HG03139 (cell line): ENCODE results near the gene RND1.

Source experiments
- ATAC-seq: cut with Tn5 transposase; IDR thresholded peaks from one replicate; pipeline ENCODE4 v1.9.1; 2021; ENCODE audit not compliant: unreplicated experiment

Gene RND1

DNA sequence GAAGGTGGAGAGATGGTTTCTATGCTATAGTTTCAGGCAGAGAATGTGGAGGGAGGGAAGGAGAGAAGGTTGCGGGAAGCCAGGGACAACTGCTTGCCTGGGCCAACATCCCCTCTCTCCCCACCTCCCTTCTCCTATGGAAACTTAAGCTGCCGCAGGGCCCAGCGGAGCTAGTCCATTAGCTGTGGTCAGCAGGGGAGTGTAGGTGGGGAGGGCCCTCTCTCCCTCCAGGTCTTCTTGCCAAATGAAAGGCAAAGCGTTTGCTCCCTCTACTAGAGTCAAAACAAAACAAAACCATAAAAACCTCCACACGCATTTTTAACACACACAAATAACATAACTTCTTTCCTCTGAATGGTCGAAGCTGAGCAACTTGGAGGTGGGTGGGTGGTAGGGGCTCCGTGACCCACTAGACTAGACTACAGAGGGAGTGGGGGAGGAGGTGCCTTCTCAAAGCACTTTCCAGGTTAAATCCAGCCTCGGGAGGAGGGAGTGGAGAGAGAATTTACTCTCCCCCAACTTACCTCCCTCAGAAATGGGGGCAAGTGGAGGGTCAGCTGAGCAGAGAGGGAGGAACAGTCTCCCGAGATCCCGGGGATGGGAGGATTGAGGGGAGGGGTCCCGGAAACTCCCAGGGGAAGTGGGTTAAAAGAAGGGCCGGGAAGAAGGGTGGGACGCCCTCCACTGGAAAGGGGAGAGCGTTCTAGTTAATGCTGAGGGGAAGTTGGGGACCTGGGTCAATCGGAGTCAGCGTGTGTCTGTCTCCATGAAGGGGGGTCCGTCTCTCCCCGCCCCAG, 52.0 kb downstream of the RND1 start:
- ATAC-seq = no peak

DNA sequence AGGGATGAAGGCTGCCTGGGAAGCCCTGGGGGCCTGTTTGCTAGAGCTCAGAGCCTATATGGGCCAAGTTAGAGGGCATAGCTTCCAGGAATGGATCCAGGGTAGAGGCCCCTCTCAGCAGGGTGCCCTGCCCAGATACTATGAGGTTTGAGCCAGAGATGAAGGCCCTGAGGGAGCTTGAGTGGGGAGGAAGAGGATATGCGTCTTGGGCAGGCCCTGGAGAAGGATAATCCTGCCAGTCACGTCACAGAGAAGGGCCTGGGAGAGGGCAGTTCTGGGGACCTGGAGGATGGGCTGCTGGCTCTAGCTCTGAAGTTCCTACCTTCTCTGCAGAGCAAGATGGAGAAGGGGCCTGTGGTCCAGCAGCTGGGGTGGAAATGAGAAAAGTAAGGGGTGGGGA, 53.3 kb downstream of the RND1 start:
- no peak for ATAC-seq

DNA sequence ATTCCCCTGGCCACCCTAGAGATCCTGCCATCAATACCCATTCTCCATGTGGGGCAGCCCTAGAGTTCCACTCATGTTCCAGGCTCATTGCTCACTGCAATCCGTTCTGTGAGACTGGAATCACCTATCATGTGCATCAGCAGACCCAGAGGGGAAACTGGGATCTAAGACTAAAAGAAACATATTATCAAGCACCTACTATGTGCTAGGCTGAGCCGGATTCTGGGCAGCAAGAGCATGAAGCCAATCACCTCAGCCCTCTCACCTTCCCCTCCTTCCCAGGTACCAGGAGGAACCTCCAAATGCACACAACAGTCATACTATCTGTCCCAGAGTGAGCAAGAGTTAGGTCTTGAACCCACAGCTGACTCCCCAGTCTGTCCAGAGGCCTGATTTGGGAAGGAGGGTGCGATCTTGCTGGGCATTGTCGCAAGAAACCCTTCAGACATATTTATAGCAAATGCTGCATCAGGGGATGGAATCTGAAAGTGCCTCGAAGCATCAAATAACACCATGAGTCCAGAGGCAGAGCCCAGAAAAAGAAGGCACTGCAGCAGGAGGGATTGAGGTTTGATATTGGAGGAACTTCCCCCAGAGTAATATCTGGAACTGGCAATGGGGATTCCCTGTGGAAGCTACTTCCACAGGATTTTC, 54.1 kb downstream of the RND1 start:
- no peak for ATAC-seq

DNA sequence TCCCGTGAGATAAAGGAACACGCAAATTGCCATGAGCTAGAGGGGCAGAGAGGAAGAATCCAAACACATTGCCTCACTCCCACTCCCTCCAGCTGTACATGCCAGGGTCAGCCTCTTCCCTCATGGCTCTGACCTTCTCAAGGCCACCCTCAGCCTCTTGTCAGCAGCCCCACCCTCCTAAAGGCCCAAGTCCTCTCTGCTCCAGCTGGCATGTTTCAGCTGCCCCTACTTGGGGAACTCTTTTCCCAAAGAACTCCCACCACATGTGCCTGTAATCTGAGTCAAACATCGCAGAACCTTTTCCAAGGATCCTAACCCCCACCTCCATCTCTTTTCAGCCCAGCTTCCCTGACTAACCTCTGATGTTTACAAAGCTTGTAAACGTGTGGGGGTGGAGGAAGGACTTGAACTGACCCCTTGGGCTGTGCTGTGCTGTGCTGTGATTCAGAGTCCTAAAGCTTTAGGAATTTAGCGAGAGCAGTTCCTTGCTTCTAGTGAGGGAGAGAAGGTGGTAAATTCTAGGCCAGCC, 54.7 kb downstream of the RND1 start:
- no peak for ATAC-seq

DNA sequence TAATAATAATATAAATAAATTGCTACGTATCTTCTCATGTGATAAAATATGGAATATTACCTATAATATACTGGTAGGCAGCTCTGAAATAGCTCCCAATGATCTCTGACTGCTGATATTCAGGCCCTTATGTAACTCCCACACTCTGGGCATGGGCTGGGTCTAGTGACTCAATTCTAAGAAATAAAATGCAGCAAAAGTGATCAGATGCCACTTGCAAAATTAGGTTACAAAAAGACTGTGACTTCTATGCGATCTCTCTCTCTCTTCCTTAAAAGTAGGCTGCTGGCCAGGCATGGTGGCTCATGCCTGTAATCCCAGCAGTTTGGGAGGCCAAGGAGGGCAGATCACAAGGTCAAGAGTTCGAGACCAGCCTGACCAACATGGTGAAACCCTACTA, 57.7 kb downstream of the RND1 start:
- no peak for ATAC-seq
